Peyer's patch (tissue), 4 donors: ENCODE data around the gene CFAP69. TPM values are rescaled to one million over a fixed set of nuclear protein-coding genes. Genes with fewer than 3 reads are reported as not detected.

ENCODE experiments used
- DNase-seq, 3 donors: peaks; one replicate each; pipeline ENCODE4 v3.0.0-alpha.2; 2017 to 2019
- H3K27ac ChIP-seq, 4 donors: fragments of 200-600 bp; sonication (generic); one replicate each; pipeline ENCODE4 v1.5.1; 2016 to 2019
- H3K27me3 ChIP-seq, 2 donors: fragments of 200-600 bp; sonication (generic); one replicate each; pipeline ENCODE4 v1.5.1; 2019
- H3K36me3 ChIP-seq, 3 donors: fragments of 200-600 bp; sonication (generic); one replicate each; pipeline ENCODE4 v1.5.1; 2016 to 2019
- H3K4me1 ChIP-seq, 4 donors: fragments of 200-600 bp; sonication (generic); one replicate each; pipeline ENCODE4 v1.5.1; 2016 to 2019
- H3K4me3 ChIP-seq, 4 donors: fragments of 200-600 bp; sonication (generic); 1 replicate in 3 of 4; 2 replicates in 1 of 4; pipeline ENCODE4 v1.5.1; 2016 to 2019; ENCODE audit warnings: mild to moderate bottlenecking in 1 of 4
- H3K9me3 ChIP-seq, 4 donors: fragments of 200-600 bp; sonication (generic); one replicate each; pipeline ENCODE4 v1.5.1; 2016 to 2019; ENCODE audit warnings: mild to moderate bottlenecking in 1 of 4
- CTCF ChIP-seq, 6 experiments: fragments of 450-650 bp in 4 of 6; fragments of 200-600 bp in 2 of 6; sonication (generic) in 1 of 6; IDR thresholded peaks; one replicate each; pipeline ENCODE4 v1.5.1; 2017 to 2019; ENCODE audit warnings: antibody characterized with exemption in 6 of 6, mild to moderate bottlenecking in 3 of 6, moderate library complexity in 1 of 6
- POLR2A ChIP-seq, 2 donors: fragments of 450-650 bp; IDR thresholded peaks; one replicate each; pipeline ENCODE4 v1.5.1; 2017; ENCODE audit warnings: antibody characterized with exemption in 2 of 2, mild to moderate bottlenecking in 2 of 2, moderate library complexity in 2 of 2
- total RNA-seq, 4 donors: library from RNA; depleted of rRNA; stranded (reverse); fragments of >200 nt; gene quantifications; one replicate each; pipeline ENCODE4 v1.1.0, GENCODE V29; 2016

The CFAP69 gene
- total RNA-seq: 10 to 100 TPM in 2 of 4 donors, 1 to 10 TPM in 1, not detected in 1; 2.3 to 15.3 (median 11.9) TPM

- no peaks in the 10 kb centered on the region for H3K36me3 ChIP-seq
- peak within 1 kb of the TSS; percentile 55 to 90 (median 76) for H3K4me3 ChIP-seq
- no peaks in the 10 kb centered on the region for H3K9me3 ChIP-seq
- peak; percentile 82 to 96 (median 95) for DNase-seq
- TF ChIP-seq CTCF (IDR thresholded peaks at IDR 0.05): peak in 4 of 6 experiments; percentile 11 to 59 (median 52)
- TF ChIP-seq POLR2A (IDR thresholded peaks at IDR 0.05): peak in 1 of 2 donors; percentile 21
- H3K4me1 ChIP-seq: peaks cover 0 to 16% (median 0%) of the 10 kb centered on the region in 4 donors
- no peaks in the 10 kb centered on the region for H3K27me3 ChIP-seq
- peak within 1 kb of the TSS in 2 of 4 donors; percentile 35 to 55 for H3K27ac ChIP-seq
Measured at GRCh38 chr7:90244909-90245851, at the start of gene CFAP69. TSS of gene CFAP69 (plus strand) at chr7:90245174. CDS start at chr7:90245425, 251 bp downstream.

- Histone ChIP-seq H3K27me3 (no peaks in the 10 kb centered on the region), H3K4me3 (no peak overlapping the region), H3K27ac (no peak overlapping the region), H3K4me1 (no peaks in the 10 kb centered on the region), H3K36me3 (no peaks in the 10 kb centered on the region), H3K9me3 (no peaks in the 10 kb centered on the region)
- DNase-seq: no peak
- TF ChIP-seq CTCF (IDR thresholded peaks at IDR 0.05) (no peak), POLR2A (IDR thresholded peaks at IDR 0.05) (no peak)
Measured at GRCh38 chr7:90201500-90202195, 43.3 kb upstream of the CFAP69 start.

GRCh38 chr7:90207956-90208355, 37.0 kb upstream of the CFAP69 start:
- Histone ChIP-seq H3K9me3 (no peaks in the 10 kb centered on the region), H3K27me3 (no peaks in the 10 kb centered on the region), H3K4me3 (no peak overlapping the region), H3K27ac (no peak overlapping the region), H3K4me1 (no peaks in the 10 kb centered on the region), H3K36me3 (no peaks in the 10 kb centered on the region)
- no peak for DNase-seq
- TF ChIP-seq POLR2A (IDR thresholded peaks at IDR 0.05) (no peak), CTCF (IDR thresholded peaks at IDR 0.05) (no peak)

GRCh38 chr7:90209776-90210175, 35.2 kb upstream of the CFAP69 start:
- TF ChIP-seq POLR2A (IDR thresholded peaks at IDR 0.05) (no peak), CTCF (IDR thresholded peaks at IDR 0.05) (no peak)
- Histone ChIP-seq H3K36me3 (no peaks in the 10 kb centered on the region), H3K4me1 (no peaks in the 10 kb centered on the region), H3K9me3 (no peaks in the 10 kb centered on the region), H3K27ac (no peak overlapping the region), H3K27me3 (no peaks in the 10 kb centered on the region), H3K4me3 (no peak overlapping the region)
- DNase-seq: no peak

- Histone ChIP-seq H3K27ac (peak overlapping the region in 2 of 4 donors; percentile 77 to 86), H3K4me3 (no peak overlapping the region), H3K36me3 (no peaks in the 10 kb centered on the region), H3K9me3 (no peaks in the 10 kb centered on the region), H3K27me3 (no peaks in the 10 kb centered on the region), H3K4me1 (no peaks in the 10 kb centered on the region)
- no peak for TF ChIP-seq POLR2A (IDR thresholded peaks at IDR 0.05)
- TF ChIP-seq CTCF (IDR thresholded peaks at IDR 0.05): no peak
- DNase-seq: no peak
Measured at GRCh38 chr7:90210475-90210874, 34.5 kb upstream of the CFAP69 start.
